H4 (cell line): ENCODE measurements around the gene TAS1R3. TPM values are rescaled to one million over a fixed set of nuclear protein-coding genes. Genes with fewer than 3 reads are reported as not detected.
"Not testable (repeated sequence)": the region's sequence is repeated elsewhere in the genome, so short reads cannot be mapped to it uniquely, and the experiment has no call there.

Experiments used
- DNase-seq: peaks from one replicate; pipeline ENCODE4 v3.0.0-alpha.2; 2015; ENCODE audit warnings: low spot score
- total RNA-seq: library from RNA; depleted of rRNA; stranded (reverse); fragments of >200 nt; shearing (Covaris generic); gene quantifications from 2 replicates; pipeline ENCODE4 v1.2.3, GENCODE V29; 2014

Gene TAS1R3
- total RNA-seq, 1 experiment from 2014 or later: not detected

GRCh38 chr1:1354271-1355247 is 23.5 kb downstream of the TAS1R3 start:
- no peak for DNase-seq

GRCh38 chr1:1355416-1355815 is 24.3 kb downstream of the TAS1R3 start:
- DNase-seq: no peak

- DNase-seq: no peak
Observed at GRCh38 chr1:1356166-1356795, 25.2 kb downstream of the TAS1R3 start.

- DNase-seq: no peak
Observed at GRCh38 chr1:1356796-1357401, 25.8 kb downstream of the TAS1R3 start.

- no peak for DNase-seq
Observed at GRCh38 chr1:1357871-1358432, 26.9 kb downstream of the TAS1R3 start.

GRCh38 chr1:1358433-1359271 is 27.6 kb downstream of the TAS1R3 start, which contains the start of gene MXRA8:
TSS of gene MXRA8 (minus strand) at chr1:1358555. CDS start at chr1:1358504, 51 bp downstream.
- peak; percentile 85 for DNase-seq

GRCh38 chr1:1359308-1359663 is 28.2 kb downstream of the TAS1R3 start:
- peak; percentile 95 for DNase-seq

GRCh38 chr1:1359664-1360468 is 28.8 kb downstream of the TAS1R3 start:
- peak; percentile 67 for DNase-seq

GRCh38 chr1:1360506-1361169 is 29.6 kb downstream of the TAS1R3 start:
- peak; percentile 92 for DNase-seq

GRCh38 chr1:1361233-1361981 is 30.3 kb downstream of the TAS1R3 start:
- no peak for DNase-seq

- DNase-seq: no peak
Observed at GRCh38 chr1:1361982-1362423, 30.9 kb downstream of the TAS1R3 start.

GRCh38 chr1:1364266-1364665 is 33.2 kb downstream of the TAS1R3 start:
- no peak for DNase-seq

GRCh38 chr1:1365875-1366698 is 35.0 kb downstream of the TAS1R3 start:
- DNase-seq: no peak

- no peak for DNase-seq
Observed at GRCh38 chr1:1366699-1367066, 35.6 kb downstream of the TAS1R3 start.

- DNase-seq: no peak
Observed at GRCh38 chr1:1367315-1367714, 36.2 kb downstream of the TAS1R3 start.

GRCh38 chr1:1370094-1370493 is 39.0 kb downstream of the TAS1R3 start:
- not testable (repeated sequence) for DNase-seq

GRCh38 chr1:1370771-1371300 is 39.8 kb downstream of the TAS1R3 start:
- no peak for DNase-seq

GRCh38 chr1:1371364-1371745 is 40.3 kb downstream of the TAS1R3 start:
- DNase-seq: no peak
